Stimulated activated CD4-positive, alpha-beta T cell treated with anti-CD3 and anti-CD28 coated beads, Interleukin-4, amount 100 ng/mL, for 4 hours (primary cell): ENCODE results near the gene SHKBP1.
"Not testable (repeated sequence)": the region's sequence is repeated elsewhere in the genome, so short reads cannot be mapped to it uniquely, and the experiment has no call there.

Experiments
- DNase-seq, 2 experiments: peaks; one replicate each; pipeline ENCODE4 v3.0.0-alpha.2; 2020

SHKBP1 gene

DNA sequence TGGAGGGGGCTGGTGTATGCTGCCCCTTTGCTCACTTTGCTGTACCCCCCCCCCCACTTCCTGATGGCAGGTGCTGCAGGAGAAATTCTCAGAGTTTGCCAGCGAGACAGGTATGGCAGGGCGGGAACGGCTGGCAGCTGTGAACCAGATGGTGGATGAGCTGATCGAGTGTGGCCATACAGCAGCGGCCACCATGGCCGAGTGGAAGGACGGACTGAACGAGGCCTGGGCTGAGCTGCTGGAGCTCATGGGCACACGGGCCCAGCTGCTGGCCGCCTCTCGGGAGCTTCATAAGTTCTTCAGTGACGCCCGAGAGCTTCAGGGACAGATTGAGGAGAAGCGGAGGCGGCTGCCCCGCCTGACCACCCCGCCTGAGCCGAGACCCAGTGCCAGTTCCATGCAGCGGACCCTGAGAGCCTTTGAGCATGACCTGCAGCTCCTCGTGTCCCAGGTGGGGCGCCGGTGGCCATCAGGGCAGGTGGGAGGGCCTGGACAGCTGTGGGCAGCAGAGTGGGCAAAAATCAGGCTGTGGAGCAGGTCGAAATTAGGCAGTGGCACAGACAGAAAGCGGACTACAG is 19.6 kb upstream of the SHKBP1 start:
- DNase-seq = no peak

DNA sequence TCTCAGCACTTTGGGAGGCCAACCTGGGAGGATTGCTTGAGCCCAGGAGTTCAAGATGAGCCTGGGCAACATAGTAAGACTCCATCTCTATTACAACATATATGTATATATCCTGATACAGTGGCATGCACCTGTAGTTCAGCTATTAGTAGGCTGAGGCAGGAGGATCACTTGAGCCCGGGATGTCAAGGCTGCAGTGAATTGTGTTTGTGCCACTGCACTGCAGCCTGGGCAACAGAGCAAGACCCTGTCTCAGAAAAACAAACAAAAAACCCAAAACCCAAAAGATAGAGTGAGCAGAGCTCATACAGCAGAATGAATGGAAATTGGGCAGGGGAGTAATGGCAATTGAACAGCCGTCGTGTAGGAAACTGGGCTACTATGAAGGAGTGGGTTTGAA is 17.3 kb upstream of the SHKBP1 start:
- no peak for DNase-seq

DNA sequence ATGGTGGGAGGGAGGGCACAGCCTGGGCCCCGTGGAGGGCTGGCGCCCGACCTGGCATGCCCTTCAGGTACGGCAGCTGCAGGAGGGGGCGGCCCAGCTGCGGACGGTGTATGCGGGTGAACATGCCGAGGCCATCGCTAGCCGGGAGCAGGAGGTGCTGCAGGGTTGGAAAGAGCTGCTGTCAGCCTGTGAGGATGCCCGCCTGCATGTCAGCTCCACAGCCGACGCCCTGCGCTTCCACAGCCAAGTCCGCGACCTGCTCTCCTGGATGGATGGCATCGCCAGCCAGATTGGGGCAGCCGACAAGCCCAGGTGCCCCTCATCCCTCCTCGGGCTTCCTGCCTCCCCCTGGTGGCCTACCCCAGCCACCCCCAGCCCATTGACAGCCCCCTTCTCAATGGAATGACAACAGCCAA is 16.6 kb upstream of the SHKBP1 start:
- DNase-seq = no peak

DNA sequence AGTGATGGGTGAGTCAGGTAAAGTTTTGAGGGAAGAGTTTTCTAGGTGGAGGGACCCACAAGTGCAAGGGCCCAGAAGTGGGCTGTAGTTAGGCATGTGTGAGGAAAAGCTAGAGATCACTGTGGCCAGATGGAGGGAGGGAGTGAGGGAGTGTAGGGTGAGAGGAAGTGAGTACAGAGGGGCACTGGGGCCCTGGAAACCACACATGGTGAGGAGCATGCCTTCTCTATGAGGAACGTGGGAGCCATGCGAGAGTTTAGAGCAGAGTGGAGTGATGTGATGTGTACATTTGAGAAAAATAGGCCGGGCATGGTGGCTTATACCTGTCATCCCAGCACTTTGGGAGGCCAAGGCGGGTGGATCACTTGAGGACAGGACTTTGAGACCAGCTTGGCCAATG is 14.7 kb upstream of the SHKBP1 start:
- no peak for DNase-seq

DNA sequence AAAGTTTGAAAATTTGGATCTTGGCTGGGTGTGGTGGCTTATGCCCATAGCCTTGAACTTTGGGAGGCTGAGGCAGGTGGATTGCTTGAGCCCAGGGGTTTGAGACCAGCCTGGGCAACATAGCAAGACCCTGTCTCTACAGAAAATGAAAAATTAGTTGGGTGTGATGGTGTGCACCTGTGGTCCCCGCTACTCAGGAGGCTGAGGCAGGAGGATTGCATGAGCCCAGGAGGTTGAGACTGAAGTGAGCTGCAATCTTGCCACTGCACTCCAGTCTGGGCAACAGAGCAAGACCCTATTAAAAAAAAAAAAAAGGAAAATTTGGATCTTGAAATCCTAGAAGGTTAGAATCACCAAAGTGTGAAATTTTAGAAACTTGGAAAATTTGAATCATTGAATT is 12.1 kb upstream of the SHKBP1 start:
- DNase-seq = not testable (repeated sequence)

DNA sequence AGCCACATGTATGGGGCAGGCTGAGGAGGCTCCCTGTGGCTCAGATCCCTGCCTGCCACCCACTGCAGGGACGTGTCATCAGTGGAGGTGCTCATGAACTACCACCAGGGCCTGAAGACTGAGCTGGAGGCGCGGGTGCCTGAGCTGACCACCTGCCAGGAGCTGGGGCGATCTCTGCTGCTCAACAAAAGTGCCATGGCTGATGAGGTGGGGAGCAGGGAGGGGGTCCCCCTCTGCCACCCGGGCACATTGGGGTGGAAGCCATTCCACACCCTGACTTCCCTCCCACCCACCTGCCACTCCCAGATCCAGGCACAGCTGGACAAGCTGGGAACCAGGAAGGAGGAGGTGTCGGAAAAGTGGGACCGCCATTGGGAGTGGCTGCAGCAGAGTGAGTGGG is 11.3 kb upstream of the SHKBP1 start:
- no peak for DNase-seq

DNA sequence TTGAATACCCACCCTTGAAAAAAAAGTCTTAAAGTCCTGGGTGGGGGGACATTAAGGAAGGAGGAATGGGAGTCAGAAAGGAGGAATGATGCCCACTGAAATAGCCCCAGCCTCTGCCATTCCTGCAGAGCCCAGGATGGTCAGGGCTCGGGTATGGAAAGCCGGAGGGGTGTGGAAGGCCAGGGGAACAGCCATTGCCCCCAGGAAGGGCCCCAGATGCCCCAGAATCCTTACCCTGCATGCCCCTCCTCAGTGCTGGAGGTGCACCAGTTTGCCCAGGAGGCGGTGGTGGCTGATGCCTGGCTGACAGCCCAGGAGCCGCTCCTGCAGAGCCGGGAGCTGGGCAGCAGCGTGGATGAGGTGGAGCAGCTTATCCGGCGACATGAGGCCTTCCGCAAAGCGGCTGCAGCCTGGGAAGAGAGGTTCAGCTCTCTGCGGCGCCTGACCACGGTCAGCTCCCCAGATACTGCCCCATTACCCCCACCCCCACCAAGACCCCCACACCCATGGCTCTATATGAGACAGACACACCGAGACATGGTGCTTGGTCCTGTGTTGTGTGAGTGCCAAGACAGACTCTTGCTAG is 10.7 kb upstream of the SHKBP1 start:
- no peak for DNase-seq

DNA sequence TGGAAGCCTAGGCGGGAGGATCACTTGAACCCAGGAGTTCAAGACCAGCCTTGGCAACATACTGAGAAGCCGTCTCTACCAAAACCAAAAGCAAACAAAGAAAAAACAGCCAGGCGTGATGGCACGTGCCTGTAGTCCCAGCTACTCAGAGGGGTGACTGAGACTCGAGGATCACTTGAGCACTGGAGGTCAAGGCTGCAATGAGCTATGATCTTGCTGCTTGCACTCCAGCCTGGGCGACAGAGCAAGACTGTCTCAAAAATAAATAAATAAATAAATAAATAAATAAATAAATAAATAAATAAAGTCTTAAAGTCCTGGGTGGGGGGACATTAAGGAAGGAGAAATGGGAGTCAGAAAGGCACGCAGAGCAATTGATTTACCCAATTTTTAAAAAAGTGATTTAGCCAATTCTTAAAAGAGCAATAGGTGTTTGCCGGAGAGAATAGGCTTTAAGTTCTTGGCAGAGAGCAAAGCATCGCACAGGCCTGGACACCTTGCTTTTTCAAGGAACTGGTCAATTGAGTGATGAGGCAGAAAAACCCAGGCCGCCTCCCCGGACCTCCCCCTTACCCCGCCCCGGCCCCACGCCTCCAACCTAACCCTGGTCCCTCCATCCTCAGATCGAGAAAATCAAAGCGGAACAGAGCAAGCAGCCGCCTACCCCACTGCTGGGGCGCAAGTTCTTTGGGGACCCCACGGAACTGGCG is 9.5 kb upstream of the SHKBP1 start:
- DNase-seq = no peak

DNA sequence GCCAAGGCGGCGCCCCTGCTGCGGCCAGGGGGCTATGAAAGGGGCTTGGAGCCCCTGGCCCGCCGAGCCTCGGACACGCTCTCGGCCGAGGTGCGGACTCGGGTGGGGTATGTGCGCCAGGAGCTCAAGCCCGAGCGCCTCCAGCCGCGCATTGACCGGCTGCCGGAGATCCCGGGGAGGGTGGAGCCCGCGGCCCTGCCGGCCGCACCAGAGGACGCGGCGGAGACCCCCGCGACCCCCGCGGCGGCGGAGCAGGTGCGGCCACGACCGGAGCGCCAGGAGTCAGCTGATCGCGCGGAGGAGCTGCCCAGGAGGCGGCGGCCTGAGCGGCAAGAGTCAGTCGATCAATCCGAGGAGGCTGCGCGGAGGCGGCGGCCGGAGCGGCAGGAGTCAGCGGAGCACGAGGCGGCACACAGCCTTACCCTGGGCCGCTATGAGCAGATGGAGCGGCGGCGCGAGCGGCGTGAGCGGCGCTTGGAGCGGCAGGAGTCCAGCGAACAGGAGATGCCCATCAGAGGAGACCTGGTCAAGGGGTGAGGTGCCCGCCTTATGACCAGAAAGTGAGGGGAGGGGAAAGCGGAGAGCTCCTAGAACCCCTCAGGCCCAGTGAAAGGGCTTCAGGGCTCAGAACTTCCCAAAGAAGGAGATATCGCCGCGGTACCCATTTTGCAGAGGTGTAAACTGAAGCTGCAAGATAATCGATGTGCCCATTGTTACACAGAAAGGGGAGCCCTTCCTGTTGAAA is 8.8 kb upstream of the SHKBP1 start:
- DNase-seq = no peak

DNA sequence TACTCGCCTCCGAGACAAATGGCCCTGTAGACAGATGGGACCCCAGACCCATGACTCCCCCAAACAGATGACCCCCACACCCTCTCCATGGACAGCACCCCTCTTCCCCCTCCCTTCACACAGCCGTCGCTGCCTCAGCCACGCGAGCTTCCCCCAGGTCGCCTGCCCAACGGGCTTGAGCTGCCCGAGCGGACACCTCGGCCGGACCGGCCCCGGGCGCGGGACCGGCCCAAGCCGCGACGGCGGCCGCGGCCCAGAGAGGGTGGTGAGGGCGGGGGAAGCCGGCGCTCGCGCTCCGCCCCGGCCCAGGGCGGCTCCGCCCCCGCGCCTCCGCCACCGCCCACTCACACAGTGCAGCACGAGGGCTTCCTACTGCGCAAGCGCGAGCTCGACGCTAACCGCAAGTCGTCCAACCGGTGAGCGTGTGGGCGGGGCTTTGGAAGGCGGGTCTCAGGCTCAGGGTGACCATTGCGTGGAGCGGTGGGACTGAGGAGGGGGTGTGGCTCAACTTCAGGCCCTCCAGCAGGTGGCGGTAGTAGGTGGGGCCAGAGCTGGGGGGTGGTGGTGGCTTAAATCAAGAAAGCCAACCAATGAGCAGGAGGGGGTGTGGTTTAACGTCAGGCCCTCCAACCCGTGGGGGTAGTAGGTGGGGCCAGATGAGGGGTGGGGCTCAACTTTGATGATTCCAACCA is 6.2 kb upstream of the SHKBP1 start:
- DNase-seq = peak; percentile 92 to 94

DNA sequence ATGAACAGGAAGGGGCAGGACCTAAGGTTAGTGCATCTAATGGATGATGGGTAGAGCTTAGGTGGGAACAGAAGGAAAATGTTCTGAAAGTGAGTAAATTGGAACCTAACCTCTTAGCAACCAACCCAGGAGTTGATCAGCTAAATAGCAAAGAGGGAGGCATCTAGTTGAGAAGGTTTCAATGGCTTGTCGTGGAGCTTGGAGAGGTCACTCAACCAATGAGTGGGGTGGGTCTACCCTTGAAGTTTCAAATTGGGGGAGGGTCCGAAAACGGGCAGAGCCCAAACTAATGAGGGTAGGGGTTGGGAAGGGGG is 5.7 kb upstream of the SHKBP1 start:
- no peak for DNase-seq

DNA sequence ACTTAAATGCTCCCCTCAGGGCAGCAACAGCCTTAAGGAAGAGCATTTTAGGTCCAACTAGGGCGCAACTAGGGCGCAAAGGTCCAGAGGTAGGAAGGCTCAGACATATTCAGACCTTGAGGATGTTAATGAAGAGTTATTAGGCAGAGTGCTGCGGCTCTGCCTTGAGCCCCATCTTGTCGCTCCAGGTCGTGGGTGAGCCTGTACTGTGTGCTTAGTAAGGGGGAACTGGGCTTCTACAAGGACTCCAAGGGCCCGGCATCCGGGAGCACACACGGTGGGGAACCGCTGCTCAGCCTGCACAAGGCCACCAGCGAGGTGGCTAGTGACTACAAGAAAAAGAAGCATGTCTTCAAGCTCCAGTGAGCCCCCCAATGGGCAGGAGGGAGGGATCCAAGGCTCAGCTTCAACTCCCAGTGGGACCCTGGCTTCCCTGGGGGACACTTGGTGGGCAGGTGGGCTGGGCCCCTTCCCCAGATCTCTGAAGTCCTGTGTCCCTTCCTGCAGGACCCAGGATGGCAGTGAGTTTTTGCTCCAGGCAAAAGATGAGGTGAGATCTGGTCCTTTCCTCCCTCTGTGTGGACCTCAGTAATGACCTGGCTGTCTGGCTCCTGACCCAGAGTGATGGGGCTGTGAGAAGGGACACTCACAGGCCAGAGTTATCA is 4.7 kb upstream of the SHKBP1 start:
- no peak for DNase-seq

DNA sequence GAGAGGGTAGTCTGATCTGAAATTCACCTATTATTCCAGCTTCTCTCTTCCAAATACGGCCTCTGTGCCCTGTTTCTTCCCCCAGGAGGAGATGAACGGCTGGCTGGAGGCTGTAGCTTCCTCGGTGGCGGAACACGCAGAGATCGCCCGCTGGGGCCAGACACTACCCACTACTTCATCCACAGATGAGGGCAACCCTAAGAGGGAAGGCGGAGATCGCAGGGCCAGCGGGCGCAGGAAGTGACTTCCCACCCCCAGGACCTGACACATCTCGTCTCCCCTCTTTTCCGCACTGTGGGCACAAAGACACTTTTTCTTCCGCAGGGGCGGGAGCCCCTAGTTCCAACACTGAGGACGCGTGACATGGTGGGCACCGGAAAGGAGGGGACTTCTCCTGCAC is 1.3 kb upstream of the SHKBP1 start:
- DNase-seq = no peak

DNA sequence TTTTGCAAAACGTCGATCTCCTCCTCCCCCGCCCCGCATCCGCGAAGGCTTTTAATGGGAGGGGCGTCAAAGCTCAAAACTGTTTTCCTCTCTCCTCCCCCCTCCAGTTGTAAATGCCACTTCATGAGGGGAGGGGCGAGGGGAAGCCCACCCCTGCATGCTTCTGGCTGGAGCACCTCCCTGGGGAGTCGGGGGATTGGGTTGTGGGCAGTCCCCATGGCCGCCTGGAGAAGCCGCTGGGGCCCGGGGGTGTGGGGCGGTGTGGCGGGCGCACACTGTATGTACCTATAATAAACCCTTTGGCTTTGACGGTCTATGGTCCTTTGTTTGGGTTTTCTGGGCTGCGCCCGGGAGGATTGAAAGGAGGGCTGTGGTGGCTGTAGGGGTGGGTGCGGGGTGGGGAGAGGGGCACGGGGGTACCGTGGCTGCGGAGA is 505 bp upstream of the SHKBP1 start:
- peak in 1 of 2 experiments; percentile 14 for DNase-seq

DNA sequence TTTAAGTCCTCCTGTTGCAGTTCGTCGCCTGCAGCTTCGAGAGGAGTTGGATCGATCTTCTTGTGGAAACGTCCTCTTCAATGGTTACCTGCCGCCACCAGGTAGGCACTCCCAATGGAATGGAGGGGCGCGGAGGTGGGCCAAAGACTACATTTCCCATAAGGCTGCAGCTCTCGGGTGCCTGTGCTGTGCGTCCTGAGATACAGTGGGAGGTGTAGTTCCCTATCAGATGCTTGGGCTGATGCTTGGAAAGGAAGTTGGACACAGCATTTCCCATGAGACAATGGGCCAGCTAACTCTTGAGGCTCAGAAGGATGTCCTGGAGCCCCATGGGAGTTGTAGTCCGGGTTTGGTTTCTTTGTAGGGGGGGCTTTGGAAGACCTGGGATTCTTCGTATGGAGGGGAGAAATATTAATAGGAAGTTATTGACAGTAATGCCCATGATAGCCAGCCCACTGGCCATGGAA is 1.8 kb downstream of the SHKBP1 start:
- no peak for DNase-seq

DNA sequence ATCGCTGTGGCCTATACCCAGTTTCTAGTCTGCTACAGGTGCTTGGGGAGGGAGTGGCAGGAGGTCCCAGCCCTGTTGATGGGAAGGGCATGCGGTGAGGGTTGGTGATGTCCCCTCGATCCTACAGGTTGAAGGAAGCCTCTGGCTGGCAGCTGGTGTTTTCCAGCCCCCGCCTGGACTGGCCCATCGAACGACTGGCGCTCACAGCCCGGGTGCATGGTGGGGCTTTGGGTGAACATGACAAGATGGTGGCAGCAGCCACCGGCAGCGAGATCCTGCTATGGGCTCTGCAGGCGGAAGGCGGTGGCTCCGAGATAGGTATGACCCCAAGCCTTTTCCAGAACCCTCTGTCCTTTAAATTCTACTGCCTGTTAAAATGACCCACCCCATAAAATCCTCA is 3.9 kb downstream of the SHKBP1 start:
- no peak for DNase-seq

DNA sequence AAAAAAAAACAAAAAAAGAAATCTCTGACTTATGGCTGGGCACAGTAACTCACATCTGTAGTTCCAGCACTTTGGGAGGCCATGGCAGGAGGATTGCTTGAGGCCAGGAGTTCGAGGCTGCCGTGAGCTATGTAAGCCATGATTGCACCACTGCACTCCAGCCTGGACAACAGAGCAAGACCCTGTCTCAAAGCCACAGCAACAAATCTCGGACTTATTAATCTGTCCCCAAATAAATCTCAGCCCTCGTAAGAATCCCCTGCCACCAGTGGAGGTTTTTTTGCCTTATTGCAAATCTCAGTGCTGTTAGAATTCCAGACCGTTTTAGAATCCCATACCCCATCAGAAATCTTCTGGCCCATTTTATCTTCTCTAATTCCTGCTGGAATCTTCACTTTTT is 4.9 kb downstream of the SHKBP1 start:
- DNase-seq = no peak

DNA sequence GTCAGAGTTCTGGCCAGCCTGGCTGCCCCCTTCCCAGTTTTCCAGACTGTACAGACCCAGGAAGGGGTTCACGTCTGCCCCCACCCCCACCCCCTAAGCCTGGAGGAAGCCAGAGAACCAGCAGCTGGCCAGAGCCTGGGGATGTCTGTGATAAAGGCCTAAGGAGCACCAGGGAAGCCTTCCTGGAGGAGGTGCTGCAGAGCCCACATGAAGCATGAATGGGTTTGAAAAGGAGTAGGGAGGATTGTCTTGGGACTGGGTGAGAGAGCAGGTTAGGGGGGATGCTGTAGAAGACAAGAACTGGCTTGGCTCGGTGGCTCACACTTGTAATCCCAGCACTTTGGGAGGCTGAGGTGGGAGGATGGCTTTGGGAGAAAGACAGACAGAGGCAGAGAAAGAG is 5.8 kb downstream of the SHKBP1 start:
- DNase-seq = no peak

DNA sequence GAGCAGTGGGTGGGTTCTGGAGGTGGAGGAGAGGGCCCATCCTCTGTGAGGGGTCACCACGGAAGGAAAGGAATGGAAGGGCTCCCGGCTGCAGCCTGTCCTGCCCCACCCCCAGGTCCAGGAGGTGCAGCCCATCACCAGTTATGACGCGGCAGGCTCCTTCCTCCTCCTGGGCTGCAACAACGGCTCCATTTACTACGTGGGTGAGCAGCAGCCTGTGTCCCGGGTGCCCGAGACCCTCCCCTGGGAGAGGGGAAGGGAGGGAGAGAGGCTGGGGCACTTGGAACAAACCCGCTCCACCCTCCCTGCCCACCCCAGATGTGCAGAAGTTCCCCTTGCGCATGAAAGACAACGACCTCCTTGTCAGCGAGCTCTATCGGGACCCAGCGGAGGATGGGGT is 6.6 kb downstream of the SHKBP1 start:
- no peak for DNase-seq

DNA sequence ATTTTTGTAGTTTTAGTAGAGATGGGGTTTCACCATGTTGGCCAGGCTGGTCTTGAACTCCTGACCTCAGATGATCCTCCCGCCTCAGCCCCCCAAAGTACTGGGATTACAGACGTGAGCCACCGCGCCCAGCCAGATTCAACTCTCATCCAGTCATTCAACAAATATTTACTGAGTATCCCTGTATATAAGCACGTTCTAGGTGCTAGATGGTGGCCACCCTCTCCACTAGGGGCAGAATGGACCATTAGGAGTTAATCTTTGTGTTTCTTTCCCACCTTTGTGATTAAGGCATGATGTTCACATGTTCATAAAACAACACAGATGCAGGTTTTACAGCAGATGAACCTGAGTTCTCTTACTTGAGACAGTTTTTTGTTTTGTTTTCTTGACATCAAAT is 7.3 kb downstream of the SHKBP1 start:
- DNase-seq = no peak

DNA sequence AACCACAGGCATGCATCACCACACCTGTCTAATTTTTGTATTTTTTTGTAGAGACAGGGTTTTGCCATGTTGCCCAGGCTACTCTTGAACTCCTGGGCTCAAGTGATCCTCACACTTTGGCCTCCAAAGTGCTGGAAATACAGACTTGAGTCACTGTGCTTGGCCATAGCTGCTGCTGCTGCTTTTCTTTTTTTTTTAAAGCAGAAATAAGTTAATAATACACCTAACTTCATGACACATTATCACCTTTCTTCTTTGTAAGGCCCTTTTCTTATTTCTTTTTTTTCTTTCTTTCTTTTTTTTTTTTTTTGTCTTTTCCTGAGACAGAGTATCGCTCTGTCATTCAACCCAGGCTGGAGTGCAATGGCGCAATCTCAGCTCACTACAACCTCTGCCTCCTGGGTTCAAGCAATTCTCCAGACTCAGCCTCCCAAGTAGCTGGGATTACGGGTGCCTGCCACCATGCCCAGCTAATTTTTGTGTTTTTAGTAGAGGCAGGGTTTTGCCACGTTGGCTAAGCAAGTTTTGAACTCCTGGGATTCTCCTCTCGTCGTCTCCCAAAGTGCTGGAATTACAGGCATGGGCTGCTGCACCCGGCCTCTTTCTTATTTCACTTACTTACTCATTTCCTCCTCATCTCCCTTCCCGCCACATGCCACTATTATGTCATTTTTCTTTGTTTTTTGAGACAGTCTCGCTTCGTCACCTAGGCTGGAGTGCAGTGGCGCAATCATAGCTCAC is 8.7 kb downstream of the SHKBP1 start:
- DNase-seq = no peak

DNA sequence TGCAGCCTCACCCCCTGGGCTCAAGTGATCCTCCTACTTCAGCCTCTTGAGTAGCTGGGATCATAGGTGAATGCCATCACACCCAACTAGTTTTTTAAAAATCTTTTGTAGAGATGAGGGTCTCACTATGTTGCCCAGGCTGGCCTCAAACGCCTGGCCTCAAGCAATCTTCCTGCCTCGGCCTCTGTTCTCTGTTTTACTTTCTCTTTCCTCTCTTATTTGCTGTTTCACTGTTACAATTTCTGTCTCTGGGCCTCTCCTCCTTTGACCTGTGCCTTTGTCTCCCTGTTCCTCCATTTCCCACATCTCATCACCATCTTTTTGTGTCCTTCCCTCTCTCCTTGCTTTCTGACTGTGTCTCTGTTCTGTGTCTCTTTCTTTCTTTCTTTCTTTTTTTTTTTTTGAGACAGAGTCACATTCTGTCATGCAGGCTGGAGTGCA is 9.3 kb downstream of the SHKBP1 start:
- DNase-seq = no peak
